Kidney glomerular epithelial cell (primary cell): ENCODE results near the gene PITPNC1.
"Not testable (repeated sequence)": the region's sequence is repeated elsewhere in the genome, so short reads cannot be mapped to it uniquely, and the experiment has no call there.

Source experiments
- DNase-seq: peaks from one replicate; lab custom pipeline; 2025; lab: John Stamatoyannopoulos, UW

The PITPNC1 gene

DNA sequence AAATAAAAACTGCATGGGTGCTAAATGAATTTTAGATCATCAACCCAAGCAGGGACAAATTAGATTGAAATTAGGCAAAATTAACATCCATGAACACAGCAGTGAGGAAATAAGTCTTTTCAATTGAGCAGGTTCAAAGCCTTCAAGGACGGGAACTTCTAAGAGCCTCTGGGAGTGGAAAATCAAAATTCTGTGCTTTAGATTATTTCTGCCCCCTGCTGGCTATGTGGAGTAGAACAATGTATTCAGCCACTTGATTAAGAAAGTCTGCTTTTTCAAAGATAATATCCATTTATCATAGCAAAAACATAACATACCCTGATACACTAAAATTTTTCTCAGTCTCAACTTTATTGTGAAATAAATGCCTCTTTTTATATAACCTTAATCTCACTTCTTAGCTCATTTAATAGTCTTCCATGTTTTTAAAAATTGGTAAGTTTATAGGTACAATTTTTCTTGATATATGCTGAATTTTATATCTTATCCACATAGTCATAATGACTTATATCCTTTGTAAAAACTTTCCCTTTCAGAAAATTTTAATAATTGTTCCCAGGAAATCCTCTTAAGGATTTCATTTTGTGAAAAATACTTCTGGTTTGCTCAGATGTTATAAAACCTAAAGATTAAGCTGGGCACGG, 312.6 kb downstream of the PITPNC1 start:
- peak; percentile 57 for DNase-seq

DNA sequence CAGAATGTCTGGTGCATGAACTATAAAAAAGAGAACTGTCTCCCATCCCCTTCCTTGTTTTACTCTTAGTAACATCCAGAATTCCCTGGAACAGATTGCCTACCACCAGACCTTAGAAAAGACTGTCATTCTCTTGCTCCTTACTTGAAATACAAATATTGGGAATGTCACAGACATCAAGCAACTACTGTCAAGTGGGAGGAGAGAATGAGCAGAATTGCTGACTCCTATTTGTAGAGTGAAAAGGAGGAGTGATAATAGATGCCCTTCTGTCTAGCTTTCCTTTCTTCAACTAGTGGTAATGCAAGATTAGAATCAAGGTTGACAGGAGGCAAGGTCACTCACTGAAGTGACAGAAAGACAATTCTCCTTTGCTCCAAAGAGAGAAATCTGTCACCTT, 316.7 kb downstream of the PITPNC1 start:
- no peak for DNase-seq

DNA sequence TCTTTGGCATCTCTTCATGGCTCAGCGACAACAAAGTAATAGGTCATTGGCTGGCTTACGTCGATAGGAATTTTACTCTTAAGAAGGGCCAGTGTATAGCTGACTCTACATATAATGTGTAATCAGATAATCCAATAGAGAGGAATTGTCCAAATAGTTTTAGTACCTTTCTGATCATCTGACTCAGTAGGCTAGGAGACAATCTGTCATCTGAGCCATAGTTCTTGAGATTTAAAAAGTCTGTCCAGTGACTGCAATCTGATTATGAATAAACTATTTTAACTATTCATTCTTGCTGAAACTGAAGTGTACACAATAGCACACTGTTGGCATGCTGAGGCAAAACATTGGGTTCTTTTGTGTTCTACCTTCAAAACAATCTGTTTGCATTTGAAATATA, 319.3 kb downstream of the PITPNC1 start:
- no peak for DNase-seq

DNA sequence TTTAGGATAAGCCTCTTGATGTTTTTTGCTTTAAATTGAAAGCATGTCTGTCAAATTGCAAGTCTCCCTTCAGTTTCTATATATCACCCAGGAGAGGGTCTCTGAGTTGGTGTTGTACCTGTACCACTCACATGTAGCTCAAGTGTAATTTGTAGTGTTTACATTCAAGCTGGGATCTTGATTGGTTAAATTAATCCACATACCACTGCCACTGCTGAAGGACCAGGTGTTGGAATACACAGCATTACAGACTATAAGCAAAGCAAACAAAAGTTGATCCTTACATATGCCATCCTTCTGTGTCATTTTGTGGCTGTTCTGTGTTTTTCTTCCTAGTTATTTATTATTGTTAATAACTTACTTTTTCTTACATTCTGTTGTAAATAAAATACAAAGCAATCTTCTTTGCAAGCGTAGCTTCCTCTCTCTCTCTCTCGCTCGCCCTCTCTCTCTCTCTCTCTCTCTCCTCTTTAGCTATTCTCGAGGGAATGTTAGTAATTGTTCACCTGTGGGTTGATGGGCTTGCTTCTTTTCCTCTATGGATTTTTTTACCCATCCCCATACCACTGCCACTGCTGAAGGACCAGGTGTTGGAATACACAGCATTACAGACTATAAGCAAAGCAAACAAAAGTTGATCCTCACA, 319.9 kb downstream of the PITPNC1 start:
- no peak for DNase-seq

DNA sequence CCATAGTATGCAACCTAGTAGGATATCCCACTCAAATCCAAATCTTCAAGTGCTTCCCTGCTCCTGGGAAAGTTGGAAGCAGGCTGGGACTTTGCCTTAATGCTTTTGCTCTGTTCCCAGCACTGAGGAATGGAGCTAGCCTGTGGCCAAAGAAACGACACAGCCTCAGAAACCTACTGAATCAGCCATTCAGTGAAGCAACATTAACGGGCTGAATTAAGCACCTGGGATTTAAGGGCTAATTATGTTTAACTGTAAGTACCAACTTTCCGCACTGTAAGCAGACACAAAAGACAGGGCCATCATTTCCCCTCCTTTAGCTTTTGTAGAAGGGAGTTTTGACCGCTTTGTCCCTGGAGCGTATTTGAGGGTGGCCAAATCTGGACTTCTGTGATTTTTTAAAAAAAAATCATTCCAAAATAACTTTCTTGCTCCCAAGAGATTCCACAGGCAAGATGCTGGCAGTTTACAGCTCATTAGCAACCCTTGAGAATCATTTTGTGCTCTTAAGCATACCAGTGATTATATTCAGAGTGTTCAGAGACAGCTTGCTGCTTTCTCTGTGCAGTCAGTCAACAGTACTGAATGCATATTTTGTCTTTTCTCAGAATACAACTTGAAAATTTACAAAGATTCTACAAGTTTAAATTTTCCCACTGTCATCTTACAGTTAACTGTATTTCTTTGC, 323.1 kb downstream of the PITPNC1 start:
- no peak for DNase-seq

DNA sequence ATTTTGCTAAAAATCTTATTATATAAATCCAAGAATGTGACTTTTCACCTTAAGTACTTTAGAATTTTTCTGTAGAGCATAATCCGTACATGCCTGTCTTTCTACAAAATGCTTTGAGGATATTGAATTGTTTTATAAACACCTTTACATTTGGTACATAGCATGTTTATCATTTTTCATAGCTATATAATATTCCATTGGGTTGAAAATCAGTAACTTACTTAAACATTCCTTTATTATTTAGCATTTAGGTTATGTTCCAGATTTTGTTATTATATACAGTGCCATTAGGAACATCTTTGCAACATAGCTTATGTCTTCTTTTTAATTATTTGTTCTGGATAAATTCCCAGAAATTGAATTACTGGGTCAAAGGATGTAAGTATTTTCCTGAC, 323.6 kb downstream of the PITPNC1 start:
- DNase-seq = no peak

DNA sequence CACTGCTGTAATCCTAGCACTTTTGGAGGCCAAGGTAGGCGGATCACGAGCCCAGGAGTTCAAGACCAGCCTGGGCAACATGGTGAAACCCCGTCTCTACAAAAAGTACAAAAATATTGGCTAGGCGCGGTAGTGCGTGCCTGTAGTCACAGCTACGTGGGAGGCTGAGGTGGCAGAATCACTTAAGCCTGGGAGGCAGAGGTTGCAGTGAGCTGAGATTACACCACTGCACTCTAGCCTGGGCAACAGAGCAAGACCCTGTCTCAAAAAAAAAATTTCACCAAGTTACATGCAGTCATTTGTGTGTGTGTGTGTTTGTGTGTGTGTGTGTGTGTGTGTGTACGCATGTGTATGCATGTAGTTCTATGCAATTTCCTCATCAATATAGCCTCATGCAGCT, 325.8 kb downstream of the PITPNC1 start:
- not testable (repeated sequence) for DNase-seq

DNA sequence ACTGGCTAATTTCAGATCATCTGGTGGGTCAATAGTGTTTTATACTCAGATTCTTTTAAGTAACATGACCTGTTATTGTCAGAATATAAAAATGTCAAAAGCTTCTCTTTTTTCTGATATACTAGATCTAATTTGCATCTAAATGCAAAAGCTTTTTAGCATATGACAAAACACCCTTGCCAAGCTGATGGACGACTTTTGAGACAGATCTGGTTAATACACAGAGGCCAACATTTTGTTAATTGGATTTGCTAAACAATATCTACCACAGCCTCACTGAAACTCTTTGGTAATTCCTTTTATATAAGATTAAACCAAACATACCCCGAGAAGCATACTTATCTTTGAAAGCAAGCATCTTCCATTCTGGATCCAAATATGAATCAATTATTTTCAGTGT, 330.4 kb downstream of the PITPNC1 start:
- DNase-seq = no peak

DNA sequence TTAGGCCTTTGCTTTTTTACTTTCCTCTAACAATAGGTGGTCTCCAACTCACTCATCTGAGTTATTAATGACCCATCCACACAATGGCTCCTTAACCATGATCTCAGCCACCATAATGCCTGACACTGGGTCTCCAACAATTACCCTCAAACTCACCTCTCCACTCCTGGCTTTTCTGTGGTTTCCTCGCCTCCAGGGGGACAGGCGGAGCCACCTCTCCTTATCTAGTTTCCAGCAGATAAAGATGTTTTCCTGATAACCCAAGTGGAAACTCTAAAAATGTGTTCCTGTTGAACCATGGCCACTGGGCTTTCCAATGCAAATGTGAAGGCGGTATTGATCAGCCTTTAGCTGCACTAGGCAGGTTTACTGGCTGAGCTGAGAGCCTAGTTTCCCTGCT, 331.3 kb downstream of the PITPNC1 start:
- DNase-seq = no peak

DNA sequence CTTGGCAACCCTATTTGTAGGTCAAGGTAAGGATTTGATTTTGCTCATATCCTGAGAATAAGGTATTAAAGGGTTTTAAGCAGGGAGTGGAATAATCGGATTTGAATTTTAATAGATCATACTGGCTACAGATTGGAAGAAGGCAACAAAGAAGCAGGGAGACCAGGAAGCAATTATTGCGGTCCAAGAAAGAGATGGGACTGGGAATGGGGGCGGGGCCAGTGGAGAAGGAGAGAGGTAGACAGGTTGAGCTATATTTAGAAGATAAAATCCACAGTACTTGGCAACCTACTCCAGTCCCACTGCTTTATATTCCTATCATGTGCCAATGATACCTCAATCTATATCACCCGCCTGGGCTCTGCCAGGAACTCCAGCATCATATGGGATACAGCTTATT, 334.8 kb downstream of the PITPNC1 start:
- DNase-seq = no peak

DNA sequence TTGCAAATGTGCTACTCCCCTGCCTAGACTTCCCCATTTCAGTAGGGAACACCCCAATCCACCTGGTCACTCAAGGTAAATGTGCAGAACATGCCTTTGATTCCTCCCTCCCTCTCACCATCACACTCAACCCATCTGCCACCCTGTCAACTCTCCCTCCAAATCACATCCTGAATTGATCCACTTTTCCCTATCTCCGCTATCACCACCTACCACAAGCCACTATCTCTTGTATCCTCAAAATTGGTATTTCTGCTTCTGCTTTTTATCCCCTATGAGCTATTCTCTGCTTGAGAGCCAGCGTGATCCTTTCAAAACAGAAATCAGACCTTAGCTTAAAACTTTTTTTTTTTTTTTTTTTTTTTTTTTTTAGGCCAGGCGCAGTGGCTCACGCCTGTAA, 335.3 kb downstream of the PITPNC1 start:
- no peak for DNase-seq

DNA sequence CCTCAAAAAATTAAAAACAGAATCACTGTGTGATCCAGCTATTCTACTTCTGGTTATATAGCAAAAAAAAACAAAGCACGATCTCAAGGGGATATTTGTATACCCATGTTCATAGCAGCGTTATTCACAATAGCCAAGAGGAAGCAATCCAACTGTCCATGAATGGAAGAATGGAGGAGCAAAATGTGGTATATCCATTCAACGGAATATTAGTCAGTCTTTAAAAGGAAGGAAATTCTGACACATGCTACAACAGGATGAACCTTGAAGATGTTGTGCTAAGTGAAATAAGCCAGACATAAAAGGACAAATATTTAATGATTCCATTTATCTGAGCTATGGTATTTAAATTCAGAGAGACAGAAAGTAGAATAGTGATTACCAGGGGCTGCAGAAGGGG, 336.1 kb downstream of the PITPNC1 start:
- no peak for DNase-seq

DNA sequence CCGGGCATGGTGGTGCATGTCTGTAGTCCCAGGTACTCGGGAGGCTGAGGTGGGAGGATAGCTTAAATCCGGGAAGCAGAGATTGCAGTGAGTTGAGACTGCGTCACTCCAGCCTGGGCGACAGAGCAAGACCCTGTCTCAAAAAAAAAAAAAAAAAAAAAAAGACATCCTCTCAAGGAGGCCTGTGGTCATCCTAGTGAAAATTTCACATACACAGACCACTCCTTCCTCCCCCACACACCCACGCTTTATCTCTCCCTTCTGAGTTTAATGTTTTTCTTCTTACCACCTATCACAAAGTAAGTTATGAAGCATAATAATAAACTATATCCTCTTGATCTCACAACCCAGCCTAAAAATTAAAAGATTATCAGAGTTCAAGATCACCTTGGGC, 339.3 kb downstream of the PITPNC1 start:
- peak; percentile 93 for DNase-seq

DNA sequence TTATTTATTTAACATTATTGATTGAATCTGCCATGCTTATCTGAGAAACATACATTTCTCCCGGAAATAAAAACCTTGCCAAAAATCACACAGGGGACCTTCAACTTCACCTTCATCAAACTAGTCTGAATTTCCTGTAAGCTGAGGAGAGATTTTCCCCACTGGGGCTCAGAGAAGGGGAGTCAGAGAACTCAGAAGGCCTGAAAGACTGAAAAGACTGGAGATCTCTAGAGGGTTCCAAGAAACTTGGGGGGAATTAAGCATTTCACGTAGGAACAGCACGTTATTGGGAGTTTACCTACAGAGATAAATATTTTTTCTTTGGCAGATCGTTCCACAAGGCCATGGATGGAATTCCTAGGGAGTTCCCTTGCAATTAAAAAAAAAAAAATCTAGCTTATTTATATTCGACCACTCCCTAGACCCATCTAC, 340.1 kb downstream of the PITPNC1 start:
- no peak for DNase-seq

DNA sequence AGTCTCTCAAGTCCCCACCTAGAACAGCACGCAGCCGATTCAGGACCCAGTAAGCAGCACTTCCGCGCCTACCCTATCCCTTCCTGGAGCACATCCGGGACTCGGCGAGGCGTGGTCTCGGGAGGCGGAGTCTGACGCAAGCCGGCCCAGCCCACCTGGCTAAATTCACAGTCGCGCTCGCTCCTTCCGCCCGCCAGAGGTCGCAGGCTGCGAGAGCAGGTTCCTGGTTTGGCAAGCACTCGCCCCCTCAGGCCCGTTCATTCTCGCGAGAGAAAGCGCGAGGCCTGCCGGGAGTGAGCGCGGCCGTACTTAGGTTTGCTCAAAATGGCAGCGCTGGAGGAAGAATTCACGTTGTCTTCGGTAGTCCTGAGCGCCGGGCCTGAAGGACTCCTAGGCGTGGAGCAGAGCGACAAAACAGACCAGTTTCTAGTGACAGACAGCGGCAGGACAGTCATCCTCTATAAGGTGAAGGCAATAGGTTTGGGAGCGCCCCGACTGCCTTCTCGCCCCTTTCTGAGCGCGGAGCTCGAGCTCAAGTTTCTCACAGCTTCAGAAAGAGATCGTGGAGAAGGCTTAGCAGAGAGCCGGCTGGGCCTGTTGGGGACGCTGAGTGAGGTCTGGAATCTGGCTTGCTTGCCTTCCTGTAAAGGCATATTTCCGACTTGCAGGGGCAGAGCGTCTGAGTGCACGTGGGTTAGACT, 340.7 kb downstream of the PITPNC1 start, which contains the start of gene NOL11:
Gene NOL11, plus strand, starts transcription at position 313 of the 701 bp plus-strand sequence. Its CDS starts 12 bp downstream, at position 325.
- peak; percentile 99 for DNase-seq

DNA sequence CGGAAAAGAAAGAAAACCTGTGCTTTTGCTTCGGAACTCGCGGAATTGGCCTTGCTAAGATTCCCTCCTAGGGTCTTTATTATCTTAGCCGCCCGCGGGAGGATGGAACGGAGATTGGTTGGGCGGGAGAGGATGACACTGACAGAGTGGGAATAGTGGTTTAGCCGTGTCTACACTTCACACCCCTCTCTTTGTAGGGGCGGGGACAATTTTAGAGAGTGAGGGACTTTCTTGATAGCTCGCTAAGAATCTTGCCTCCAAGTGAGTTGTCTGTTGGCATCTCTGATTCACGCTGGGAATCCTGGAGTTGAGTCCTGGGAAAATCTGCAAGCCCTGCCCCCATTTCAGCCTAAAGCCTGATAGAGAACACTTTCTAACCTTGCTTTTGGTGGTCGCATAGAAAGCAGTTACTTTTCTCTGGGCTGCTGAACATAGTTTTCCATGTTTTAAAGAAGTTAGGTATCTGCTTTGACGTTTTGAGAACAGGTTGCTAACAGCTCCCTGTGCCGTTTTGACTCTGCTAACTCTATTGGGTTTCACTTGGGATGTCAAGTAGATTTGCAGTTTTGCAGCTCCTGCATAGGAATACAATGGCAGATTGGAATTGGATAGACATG, 341.4 kb downstream of the PITPNC1 start:
- peak; percentile 33 for DNase-seq

DNA sequence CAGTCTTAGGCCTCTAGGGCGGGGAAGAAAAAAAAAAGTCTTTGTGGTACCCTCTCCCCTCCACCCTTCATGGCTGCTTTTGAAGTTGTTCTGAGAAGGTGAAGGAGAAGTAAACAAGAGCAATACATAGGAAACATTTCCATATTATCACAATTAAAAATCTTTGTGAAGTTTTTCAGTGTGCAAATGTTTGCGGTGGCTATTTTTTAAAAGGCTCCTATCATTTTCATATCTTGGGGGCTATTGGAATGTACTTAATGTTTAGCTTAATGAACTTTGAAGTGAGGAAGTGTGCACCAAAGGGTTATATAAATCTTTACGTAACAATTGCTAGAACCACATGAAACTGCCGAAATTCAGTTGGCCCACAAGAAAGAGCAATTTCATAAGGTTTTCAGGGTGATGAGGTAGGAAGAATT, 348.3 kb downstream of the PITPNC1 start:
- DNase-seq = no peak

DNA sequence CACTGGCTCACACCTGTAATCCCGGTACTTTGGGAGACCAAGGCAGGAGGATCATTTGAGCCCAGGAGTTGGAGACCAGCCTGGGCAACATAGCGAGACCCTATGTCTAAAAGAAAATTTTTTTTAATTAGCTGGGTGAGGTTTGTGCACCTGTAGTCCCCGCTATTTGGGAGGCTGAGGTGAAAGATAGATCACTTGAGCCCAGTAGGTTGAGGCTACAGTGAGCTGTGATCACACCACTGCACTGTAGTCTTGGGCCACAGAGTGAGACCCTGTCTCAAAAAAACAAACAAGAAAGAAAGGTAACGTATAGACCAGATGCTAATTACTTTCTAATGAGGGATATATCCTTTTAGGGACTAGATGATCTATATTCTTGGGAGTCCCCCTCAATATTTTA, 348.7 kb downstream of the PITPNC1 start:
- no peak for DNase-seq

DNA sequence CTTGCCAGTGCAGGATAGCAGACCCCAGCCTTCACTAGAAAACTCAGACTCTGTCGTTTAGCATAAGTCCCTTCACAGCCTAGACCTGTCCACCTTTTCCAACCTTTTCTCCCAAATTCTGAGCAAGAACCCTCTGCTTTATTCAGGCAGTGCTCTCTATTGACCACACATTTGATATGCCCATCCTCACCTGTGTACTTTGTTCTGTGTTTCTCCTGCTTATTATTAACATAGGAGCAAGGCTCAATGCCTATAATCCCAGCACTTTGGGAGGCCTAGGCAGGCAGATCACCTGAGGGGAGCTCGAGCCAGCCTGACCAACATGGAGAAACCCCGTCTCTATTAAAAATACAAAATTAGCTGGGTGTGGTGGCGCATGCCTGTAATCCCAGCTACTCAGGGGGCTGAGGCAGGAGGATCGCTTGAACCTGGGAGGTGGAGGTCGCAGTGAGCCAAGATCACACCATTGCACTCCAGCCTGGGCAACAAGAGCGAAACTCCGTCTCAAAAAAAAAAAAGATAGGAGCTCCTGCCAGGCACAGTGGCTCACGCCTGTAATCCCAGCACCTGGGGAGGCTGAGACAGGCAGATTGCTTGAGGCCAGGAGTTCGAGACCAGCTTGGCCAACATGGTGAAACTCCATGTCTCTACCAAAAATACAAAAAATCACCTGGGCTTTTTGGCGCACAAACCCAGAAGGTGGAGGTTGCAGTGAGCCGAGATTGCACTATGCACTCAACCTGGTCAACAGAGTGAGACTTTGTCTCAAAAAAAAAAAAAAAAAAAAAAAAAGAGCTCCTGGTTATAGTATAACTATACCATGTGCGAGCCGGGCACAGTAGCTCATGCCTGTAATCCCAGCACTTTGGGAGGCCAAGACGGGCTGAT, 350.3 kb downstream of the PITPNC1 start:
- not testable (repeated sequence) for DNase-seq

DNA sequence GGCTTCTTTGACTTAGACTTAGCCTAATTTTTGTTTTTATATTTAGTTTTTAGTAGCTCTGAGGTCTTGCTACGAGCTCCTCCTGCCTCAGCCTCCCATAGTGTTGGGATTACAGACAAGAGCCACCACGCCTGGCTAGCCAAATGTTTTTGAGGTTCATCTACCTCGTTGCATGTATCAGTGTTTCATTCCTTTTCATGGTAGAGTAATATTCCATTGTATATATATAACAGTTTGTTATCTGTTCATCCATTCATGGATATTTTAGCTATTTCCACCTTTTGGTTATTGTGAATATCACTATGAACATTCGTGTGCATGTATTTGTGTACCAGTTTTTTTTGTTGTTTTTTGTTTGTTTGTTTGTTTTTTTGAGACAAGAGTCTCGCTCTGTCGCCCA, 352.8 kb downstream of the PITPNC1 start:
- no peak for DNase-seq

DNA sequence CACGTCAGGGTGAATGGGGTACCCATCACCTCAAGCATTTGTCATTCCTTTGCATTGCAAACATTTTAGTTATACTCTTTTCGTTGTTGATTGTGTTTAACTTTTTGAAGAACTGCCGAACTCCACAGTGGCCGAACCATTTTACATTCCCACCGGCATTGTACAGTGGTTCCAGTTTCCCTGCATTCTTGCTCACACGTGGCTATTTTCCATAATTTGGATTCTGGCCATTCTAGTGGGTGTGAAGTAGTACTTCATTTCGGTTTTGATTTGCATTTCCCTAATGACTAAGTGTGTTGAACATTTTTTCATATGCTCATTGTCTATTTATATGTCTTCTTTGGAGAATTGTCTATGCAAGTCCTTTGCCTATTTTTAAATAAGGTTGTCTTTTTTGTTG, 353.6 kb downstream of the PITPNC1 start:
- no peak for DNase-seq
